ENCODE data around the gene DNAJC15.
"Not testable (repeated sequence)": the region's sequence is repeated elsewhere in the genome, so short reads cannot be mapped to it uniquely, and the experiment has no call there.

DNAJC15 gene

DNA sequence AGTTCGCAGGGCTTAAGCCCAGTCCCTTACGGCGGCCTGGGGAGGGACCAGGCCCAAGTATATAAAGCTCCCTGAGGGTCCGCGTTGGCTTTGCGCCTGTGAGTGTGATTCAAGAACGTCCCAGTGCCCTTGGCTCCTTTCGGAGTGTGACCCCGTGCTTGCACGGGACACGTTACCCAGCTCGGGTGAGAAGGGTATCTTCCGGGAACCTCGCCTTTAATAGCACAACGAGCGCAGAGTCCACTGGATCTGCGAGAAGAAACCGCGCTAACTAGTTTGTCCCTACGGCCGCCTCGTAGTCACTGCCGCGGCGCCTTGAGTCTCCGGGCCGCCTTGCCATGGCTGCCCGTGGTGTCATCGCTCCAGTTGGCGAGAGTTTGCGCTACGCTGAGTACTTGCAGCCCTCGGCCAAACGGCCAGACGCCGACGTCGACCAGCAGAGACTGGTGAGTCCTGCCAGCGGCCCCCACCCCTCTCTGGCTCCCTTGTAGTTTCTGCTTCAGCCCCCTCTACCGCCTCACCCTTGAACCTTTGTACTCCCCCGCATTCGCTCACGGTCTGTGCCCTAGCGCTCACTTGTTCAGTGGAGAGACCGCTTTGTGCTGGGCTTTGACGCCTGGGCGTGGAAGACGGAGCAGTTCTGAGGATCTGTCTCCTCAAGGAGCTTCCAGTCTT, at the start of gene DNAJC15:
DNAJC15 (plus strand) TSS at position 298 of the 675 bp plus-strand sequence; CDS start at position 339, 41 bp downstream.
- peak; percentile 82 for DNase-seq

DNA sequence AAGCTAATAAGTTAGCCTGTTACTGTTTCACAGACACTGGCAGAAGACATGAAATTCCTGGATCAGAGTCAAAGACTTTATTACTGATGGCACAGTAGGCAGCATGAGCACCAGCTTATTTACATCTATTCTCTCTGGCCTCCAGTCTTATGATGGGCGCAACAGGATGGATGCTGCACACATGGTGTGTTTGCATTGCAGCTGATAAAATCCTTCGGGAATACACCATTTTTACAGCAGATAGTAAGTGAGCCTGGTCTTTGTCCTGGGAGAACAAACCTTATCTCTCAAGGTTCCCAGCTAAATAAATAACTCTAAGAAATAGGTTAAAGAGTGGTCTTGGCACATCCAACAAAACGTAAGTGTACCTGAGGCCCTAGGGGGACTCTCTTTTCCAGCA, 47.3 kb upstream of the DNAJC15 start:
- no peak for DNase-seq

DNA sequence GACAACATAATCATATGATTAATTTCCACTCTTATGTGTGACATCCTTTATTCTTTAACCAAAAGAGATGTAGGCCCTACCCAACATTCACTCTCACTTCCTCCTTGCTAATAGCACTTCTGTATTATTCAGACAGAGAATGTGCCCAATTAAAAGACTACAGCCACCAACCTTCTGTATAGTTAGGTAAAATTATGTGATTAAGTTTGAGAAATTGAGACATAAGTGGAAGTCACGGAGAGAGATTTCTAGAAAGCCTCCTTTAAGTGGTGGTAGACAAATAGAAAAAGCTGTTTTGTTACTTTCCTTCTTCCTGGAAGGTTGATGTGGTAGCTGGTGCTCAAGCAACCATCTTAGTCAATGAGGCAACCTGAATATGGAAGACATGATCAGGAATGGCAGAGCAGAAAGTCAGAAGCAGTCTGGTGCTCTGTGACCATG, 46.1 kb upstream of the DNAJC15 start:
- DNase-seq: no peak

DNA sequence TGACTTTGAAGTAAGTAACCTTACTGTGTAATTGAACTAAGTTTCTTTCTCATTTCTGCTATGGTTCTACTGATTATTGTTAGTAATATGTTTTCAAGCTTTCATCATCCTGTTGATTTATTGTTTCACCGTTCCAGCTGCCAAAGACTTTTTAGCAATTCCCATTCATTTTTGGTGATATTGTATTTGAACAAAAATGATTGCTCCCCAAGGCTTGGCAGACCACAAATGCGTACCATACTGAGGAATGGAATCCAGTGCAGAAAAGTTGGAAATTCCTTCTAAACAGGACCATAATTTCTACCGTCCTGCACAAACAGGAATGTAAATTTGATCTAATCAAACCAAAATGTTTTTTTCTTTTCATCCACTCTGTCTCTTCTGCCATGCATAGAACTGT, 42.1 kb upstream of the DNAJC15 start:
- DNase-seq: no peak

DNA sequence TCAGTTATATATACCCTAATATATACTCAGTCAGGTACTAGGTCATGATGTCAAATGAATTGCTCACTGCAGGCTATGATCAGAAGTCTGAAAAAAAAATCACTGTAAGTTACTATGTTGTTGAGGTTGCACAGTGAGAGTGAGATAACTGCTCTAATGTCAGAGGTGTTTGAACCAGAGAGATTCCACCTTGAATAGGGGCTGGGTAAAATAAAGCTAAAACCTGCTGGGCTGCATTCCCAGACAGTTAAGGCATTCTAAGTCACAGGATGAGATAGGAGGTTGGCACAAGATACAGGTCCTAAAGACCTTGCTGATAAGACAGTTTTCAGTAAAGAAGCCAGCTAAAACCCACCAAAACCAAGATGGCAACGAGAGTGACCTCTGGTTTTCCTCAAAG, 41.5 kb upstream of the DNAJC15 start:
- DNase-seq: no peak

DNA sequence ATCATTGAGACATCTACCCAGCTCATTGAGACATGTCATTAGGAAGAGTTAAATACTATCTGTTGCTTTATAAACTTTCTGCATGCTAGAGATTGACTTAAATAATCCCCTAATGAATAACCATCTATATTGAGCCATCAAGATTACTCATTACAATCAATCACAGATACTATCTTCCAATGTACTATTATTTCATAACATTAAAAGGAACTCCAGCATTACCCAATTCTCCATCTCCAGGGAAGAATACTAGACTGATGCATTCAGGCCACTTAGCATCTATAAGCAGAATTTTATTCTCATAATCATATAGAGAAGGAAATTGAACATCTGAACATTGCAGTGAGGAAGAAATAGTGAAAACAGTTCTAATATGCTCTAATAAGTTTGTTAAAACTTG, 39.4 kb upstream of the DNAJC15 start:
- DNase-seq: no peak

DNA sequence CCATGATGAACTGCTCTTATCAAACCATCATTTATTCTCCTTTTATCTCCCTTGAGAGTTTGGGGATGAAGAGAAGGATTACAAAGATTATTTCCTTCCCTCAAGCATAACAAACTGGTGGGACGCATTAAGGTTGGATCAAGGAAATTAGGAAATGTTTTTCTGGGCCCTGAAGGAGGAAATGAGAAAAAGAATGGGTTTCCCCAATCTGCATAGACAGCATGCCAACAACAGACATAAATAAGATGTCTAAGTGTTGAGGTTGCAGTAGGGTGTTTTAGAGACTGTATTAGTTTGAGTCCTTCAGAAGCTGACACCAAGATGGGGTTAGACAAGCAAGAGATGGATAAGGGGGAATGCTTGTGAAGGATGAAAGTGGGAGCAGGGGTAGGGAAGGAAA, 38.7 kb upstream of the DNAJC15 start:
- DNase-seq: no peak

DNA sequence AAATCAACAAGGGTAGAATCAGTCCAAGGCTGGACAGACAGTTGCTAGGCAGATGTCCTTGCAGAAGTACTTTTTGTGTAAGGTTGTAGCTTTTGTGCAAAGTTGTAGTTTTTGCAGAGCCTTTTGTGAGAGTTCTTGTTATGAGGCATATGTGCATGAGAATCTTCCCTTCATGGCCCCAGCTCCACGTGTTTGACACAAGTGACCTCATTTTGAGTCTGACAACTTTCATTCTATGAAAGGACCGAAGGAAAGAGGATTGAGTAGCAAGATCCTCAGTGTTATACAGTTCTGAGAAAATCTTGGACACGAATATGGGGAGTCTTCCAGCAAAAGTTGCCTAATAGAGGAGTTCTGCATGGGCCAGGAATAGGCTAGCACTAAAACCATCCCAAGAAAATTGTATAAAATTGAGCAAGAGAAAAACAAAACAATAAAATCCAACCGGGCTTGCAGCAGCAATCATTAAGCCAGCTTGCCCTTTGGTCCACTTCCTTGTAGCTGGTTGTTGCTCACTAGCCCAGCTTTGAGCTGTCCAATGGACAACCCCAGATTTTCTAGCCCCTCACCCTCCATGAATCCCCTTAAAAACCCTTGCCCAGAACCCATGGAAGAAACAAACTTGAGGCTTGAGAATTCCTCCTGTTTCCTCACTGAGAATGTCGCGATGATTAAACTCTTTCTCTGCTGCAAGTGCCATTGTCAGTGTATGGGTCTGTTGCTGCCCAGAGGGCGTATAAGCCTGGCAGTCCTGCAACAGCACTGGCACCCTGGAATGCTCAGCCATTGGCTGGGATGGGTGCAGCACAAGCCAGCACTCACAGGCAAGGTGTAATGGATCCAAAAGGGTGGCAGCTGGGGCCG, 37.8 kb upstream of the DNAJC15 start:
- DNase-seq: no peak

DNA sequence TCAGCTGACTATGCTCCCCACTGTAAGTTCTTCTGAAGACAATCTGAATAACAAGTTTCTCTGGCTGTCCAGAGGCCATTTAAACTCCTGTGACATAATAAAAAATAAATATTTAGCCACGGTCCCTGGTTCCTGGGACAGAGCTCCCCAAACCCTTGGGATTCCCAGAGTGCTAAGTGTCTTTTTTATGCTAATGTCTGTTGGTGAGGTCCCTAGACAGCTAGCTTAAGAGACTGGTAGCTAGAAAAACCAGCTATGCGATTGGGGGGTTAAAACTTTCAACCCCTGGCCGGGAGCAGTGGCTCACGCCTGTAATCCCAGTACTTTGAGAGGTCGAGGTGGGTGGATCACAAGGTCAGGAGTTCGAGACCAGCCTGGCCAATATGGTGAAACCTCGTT, 37.2 kb upstream of the DNAJC15 start:
- DNase-seq: no peak

DNA sequence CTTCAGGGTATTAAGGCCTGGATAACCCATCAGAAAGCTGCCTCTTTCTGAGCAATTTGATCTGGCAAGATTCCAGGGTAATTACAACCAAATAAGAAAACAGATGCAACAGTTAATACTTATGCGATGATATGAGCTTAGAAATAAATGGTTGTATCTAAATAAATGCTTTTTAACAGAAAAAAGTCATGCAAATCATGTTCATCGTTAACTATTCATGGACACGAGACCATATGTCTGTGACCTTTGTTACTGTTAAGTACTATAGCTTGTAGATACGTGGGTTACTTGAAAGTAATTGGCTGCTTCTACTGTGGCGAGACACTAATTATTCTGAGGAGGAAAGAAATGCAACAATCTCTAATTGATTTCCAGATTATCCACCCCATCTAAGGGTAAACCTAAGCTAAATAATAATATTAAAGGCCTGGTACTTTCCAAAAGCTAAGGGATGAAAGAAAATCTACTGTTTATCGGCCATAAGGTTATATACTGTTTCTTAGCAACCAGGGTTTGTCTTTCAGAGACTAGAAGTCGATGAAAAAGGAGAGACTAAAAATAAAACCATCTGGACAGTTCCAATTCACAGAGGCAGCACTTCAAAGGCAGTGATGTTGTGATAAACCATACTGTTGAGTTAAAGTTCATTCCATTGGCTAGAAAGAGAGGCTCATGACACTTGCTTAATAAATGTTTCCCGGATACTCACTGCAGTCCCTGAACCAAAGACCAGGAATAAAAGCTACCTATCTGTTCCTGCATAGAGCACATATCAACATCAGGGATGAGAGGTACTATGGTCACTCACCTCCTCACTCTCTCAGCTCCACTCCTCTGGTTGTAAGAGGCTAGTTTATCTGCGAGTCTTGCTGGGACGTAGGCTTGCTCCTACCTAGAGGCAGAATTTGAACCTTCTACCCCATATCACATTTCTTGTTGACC, 32.8 kb upstream of the DNAJC15 start:
- DNase-seq: no peak

DNA sequence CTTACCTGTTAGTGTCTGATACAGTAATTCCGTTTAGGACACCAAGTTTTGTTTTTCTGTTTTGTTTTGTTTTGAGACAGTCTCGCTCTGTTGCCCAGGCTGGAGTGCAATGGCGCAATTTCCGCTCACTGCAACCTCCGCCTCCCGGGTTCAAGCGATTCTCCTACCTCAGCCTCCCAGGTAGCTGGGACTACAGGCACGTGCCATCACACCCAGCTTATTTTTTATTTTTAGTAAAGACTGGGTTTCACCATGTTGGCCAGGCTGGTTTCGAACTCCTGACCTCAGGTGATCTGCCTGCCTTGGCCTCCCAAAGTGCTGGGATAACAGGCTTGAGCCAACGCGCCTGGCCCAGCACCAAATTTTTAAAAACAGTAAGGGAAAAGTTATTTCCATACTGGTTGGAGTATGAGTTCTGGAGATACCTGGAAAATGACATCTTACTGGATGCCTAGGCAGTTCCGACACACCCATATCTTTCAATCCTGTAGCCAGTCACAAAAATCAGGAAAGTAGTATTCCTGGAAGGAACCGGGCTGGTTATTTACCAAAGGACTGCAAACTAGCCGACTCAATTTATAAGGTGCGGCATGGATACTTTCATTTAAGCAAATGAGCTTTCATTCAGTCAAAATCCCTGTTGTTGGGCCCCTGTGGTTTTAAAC, 32.0 kb upstream of the DNAJC15 start:
- not testable (repeated sequence) for DNase-seq

DNA sequence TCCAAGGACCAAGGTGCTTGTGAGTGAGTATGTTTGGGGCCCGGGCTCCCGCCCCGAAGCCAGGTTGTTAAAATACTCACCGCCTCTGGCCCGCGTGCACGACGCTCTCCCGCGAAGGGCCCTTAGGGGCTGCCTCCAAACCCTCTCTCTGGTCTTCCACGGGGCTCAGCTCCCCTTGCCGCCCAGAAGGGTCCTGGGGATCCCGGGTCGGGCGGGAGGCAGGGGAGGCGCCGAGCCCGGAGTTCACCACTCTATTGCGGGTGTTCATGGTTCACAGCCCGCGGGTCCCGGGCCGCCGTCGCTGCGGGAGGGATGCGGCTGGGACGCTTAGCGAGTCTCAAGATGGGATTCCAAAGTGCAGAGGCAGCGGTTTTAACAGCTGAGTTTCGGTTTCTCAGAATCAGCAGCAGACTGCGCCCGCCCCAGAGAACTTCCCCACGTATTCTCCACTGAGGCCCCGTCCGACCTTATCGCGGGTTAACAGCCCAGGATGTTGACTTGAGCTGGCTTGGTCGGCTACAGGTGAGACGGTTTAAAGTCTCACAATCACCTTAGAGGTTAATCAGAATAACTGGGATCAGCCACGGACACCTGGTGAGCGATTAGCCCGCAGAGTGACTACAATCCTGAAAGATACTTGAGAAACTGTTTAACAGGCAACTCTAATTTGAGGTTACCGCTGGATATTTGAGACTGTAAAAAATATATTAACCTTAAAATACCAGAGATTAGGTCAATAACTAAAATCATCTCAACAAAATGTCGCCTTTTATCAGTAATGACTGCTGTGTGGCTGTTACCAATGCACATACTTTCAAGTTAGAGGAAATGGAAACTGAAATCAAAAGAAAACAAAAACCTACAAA, 31.3 kb upstream of the DNAJC15 start, which contains the start of gene EPSTI1:
EPSTI1 (minus strand) TSS at position 344 of the 866 bp plus-strand sequence; CDS start at position 268, 76 bp downstream.
- DNase-seq: peak; percentile 81

DNA sequence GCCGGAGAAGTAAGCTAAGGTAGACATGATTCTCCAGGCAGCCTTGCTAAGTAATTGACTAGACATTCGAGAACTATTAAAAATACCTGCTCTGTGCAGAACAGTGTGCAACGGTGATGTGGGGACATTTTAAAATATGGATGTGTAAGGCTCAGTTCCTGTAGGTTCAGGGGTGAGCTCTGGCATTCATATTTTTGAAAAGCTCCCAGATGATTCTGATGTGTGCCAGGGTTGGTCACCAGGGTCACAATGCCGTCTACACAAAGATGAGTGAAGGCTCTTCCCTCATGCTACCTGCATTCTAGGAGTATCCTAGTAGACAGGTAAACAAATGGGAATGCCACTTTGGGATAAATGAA, 30.6 kb upstream of the DNAJC15 start:
- DNase-seq: no peak

DNA sequence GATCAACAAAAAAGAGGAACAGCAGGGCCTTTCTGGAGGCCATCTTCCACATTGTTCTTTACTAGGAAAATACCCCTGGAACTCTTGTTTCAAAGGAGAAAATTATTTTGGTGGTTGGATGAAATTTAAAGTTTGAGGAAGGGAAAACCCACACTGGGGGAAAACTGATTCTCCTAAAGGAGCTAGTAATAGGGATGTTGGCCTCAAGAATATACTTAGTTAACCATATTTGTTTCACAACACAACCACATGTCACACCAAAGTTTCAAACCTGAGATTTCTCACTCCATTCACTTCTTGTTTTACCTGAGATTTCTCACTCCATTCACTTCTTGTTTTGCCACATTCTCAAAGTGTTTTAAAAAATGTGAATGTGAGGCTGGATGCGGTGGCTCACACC, 28.5 kb upstream of the DNAJC15 start:
- DNase-seq: no peak

DNA sequence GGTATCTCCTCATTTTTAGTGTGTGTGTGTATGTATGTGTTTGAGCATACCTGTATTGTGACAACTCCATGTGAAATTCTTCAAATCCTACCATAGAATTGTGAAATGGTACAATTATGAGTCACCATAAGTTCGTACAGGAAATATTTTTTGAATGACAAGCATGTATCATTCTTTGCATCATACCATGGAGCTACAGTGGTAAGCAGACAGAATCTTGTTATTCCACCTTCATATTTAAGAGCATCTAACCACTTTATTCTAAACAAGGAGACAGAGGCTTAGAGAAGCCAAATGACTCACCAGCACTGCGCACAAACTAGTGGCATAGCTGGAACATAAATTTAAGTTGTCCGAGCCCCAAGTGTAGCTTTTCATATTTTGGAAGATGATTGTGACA, 26.8 kb upstream of the DNAJC15 start:
- DNase-seq: no peak

DNA sequence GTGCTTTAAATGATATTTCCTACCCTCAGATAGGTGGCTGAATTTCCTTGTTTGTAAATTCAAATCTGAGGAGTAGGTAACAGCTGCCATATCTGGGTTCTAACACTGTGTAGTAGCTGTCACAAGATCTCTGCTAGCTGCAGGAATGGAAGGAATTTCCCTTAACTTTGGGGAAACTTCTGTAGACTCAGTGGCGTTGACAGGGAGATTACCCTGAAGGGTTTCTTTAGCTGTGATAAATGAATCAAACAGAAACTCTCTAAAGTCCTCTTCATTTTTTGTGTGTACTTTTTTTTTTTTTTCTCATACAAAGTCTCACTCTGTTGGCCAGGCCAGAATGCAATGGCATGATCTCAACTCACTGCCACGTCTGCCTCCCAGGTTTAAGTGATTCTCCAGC, 26.0 kb upstream of the DNAJC15 start:
- DNase-seq: no peak

DNA sequence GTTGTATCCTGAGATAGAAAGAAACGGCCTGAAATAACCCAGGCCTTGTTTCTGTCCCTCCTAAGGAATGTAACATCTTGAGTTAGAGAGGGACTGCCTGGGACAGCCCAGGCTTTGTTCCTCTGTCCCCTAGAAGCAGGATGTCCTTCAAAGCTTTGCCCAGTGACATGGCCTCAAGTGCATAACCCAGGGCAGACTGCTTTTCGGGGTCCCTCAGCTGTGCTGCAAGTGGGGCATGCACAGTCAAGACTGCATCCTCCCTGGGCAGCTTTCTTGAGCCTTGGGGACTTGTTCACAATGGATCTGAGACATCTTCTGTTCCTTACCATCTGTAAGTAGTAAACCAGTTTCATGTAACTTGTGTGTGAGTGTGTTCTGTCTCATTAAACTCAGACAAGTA, 23.9 kb upstream of the DNAJC15 start:
- no peak for DNase-seq

DNA sequence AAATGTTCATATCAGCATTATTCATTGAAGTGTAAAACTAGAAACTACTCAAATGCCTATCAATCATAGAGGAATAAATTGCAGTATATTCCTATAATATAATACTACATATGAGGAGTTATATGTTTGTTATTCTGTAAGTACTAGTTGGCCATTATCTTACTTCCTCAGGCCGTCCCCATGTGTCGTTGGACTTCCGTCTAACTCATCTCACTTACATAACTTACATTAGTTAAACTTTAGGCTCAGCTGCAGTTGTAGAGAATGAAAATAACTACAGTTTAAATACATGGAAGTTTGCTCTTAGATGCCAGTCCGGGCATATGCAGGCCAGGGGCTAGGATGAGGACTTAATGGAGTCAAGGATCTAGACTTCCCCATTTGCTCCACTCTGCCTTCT, 22.7 kb upstream of the DNAJC15 start:
- no peak for DNase-seq

DNA sequence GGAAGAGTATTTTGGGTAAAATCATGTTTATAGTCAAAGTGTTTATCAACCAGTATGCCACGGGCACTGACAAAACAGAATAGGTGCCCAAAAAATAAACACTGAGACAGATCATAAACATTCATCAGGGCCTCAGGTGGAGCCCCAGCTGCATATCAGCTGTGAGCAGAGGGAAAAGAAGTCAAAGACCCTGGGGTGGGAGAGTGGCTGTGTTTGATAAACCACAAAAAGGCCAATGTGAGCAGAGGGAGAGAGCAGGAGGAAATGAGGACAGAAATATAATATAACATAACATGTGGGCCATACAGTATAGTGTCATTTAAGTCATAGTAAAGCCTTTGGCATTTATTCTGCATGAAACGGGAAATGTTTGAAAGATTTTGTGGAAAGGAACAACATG, 21.4 kb upstream of the DNAJC15 start:
- DNase-seq: no peak

DNA sequence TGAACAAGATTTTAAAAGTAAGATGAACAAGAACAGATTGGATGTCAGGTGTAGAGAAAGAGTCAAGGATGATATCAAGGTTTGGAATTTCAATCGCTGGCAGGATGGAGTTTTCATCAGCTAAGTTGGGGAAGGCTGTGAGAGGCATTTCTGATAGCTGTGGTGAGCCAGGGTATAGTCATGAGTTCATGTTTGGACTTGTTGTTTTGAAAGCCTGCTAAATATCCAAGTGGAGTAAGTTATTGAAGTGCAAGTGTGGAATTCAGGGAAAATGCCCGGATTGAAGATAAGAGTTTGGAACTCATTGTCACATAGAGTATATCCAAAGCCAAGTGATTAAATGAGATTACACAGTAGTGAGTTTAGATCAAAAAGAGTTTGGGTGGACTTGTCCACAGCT, 20.4 kb upstream of the DNAJC15 start:
- no peak for DNase-seq

DNA sequence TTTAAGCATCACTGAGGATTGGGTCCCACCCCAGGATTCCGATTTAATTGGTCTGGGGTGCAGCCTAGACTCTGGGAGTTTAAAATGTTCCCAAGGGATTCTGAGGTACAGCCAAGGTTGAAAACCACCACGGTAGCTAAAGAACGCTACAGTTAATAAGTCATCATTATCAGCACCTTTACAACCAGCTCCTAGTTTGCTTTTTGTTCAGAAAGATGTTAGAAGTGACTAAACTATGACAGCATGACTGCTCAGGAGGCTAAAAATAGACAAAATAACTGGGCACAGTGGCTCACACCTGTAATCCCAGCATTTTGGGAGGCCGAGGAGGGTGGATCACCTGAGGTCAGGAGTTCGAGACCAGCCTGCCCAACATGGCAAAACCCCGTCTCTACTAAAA, 19.7 kb upstream of the DNAJC15 start:
- no peak for DNase-seq
